ENCODE data around the gene PTCH2.

PTCH2 gene

DNA sequence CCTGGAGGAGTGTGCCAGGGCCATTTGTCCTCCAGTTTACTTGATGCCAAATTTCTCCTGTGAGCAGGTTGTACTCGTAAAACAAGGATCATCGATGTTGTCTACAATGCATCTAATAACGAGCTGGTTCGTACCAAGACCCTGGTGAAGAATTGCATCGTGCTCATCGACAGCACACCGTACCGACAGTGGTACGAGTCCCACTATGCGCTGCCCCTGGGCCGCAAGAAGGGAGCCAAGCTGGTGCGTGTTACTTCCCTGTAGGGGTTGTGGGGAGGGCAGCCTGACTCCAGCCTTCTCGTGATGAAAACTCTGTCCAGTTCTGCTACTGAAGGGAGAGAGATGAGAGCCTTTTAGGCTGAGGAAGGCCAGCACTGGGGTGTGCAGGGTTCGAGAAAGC, 65.5 kb downstream of the PTCH2 start:
- TF ChIP-seq CTCF (IDR thresholded peaks at IDR 0.05; ENCODE audit: insufficient read depth, low read depth, low read length, missing control alignments): no peak
- DNase-seq (ENCODE audit: low read depth): no peak
- H3K4me3 ChIP-seq (ENCODE audit: low read length): peak overlapping the region; percentile 98

DNA sequence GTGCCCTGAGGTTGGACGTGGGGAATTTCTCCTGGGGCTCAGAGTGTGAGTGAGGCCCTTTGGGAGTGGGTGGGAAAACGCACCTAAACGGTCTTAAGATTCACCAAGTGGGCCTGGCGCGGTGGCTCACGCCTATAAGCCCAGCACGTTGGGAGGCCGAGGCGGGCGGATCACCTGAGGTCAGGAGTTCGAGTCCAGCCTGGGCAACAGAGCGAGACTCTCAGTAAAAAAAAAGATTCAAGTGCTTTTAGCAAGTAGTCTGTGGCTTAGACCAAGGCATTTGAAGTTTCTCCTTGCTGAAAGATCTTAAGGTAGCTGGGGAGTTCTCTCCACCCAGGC, 66.4 kb downstream of the PTCH2 start:
- DNase-seq (ENCODE audit: low read depth): no peak
- no peak for TF ChIP-seq CTCF (IDR thresholded peaks at IDR 0.05; ENCODE audit: insufficient read depth, low read depth, low read length, missing control alignments)
- H3K4me3 ChIP-seq (ENCODE audit: low read length): peak overlapping the region; percentile 98

DNA sequence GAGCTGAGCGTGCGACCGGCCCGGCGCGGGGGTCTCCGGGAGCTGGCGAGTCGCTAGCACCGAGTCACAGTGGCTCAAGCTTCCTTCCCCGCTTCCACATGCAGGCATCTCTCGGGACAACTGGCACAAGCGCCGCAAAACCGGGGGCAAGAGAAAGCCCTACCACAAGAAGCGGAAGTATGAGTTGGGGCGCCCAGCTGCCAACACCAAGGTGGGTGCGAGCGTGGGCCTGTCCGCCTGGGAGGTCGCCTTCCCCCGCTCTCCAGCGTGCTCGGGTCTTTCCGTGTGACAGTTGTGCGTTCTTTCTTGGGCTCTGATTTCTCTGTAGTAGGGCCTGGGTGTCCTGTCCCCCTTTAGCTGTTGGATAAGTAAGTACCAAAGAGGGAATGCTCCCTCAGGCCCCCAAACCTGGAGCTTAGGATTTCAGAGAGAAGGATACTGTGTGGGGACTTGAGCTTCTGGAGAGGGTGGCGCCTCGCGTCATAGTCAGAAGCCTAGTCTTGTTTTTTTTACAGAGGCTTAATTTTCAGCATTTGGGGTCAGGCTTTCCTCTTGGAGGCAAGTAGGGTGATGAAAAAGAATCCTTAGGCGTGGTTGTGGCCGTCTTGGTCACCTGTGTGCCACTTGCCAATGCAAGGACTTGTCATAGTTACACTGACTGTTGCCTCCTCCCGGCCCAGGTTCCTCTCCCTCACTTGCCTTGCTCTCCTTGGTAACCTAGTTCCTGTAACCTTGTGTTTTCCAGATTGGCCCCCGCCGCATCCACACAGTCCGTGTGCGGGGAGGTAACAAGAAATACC, 66.9 kb downstream of the PTCH2 start:
- H3K4me3 ChIP-seq (ENCODE audit: low read length): peak overlapping the region; percentile 98

DNA sequence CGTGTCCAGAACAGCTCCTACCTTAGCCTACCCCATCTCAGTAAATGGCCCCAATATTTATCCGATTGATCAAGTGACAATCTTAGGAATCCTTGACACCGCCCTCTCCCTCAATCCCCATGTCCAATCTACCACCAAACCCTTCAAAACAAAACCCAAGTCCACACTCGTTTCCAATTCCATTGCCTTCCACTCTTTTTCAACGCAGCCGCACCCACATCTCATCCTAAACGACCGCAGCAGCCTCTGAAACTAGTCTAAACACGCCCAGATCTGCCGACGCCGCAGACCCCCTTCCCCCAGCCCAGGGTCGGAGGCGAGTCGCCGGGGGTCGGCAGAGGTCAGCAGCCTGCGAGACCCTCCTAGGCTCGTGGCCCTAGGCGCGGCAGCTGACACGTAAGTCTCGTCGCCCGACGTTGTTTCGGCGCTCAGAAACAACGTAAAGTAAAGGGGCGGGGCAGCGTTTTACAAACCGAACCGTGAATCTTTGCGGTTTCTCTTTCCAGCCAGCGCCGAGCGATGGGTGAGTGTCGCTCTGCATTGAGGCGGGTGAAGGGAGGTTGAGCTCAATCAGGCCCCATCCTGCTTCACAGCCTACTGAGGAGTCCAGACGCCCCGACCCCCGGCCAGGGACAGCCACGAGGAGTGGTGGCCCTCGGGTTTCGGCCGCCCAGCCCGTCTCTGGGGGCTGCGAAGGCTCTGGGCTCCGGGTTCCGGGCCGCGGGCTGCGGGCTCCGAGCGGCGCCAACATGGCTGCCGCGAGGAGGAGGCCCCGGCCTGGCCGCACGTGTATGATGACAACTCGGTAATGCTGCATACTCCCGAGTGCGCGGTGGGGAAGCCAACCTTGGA, 67.7 kb downstream of the PTCH2 start, which contains the start of gene RPS8:
Gene RPS8 (plus strand): TSS at position 463 of the 852 bp plus-strand sequence. CDS start 57 bp downstream, at position 520.
- H3K4me3 ChIP-seq (ENCODE audit: low read length): peak within 1 kb of the TSS; percentile 98
- peak; percentile 95 for DNase-seq (ENCODE audit: low read depth)
- no peak for TF ChIP-seq CTCF (IDR thresholded peaks at IDR 0.05; ENCODE audit: insufficient read depth, low read depth, low read length, missing control alignments)

More for the DNA sequence above, 66.9 kb downstream of the PTCH2 start:
- no peak for TF ChIP-seq CTCF (IDR thresholded peaks at IDR 0.05; ENCODE audit: insufficient read depth, low read depth, low read length, missing control alignments)
- DNase-seq (ENCODE audit: low read depth): peak; percentile 30
